NCI-H1930 (cell line): Measurements from ENCODE around the gene DCST1.

Experiments
- DNase-seq, 2 experiments: peaks; one replicate each; lab custom pipeline; 2025; lab: John Stamatoyannopoulos, UW

Gene DCST1

DNA sequence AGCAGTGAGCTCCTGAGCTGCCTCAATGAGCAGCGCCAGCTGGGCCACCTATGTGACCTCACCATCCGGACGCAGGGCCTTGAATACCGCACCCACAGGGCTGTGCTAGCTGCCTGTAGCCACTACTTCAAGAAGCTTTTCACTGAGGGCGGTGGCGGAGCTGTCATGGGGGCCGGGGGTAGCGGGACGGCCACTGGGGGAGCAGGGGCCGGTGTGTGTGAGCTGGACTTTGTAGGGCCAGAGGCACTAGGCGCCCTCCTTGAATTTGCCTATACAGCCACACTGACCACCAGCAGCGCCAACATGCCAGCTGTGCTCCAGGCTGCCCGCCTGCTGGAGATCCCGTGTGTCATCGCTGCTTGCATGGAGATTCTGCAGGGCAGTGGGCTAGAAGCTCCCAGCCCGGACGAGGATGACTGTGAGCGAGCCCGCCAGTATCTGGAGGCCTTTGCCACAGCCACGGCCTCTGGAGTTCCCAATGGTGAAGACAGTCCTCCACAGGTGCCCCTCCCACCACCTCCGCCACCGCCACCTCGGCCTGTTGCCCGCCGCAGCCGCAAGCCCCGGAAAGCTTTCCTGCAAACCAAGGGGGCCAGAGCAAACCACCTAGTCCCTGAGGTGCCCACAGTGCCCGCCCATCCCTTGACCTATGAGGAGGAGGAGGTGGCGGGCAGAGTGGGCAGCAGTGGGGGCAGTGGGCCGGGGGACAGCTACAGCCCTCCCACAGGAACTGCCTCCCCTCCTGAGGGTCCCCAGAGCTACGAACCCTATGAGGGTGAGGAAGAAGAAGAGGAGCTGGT, 18.7 kb upstream of the DCST1 start:
- DNase-seq = no peak

GRCh38 chr1:155015527-155016230, 17.9 kb upstream of the DCST1 start:
- DNase-seq = no peak

GRCh38 chr1:155016231-155016831, 17.3 kb upstream of the DCST1 start:
- no peak for DNase-seq

- peak; percentile 84 to 90 for DNase-seq
Measured at GRCh38 chr1:155017041-155017945, 16.3 kb upstream of the DCST1 start.

DNA sequence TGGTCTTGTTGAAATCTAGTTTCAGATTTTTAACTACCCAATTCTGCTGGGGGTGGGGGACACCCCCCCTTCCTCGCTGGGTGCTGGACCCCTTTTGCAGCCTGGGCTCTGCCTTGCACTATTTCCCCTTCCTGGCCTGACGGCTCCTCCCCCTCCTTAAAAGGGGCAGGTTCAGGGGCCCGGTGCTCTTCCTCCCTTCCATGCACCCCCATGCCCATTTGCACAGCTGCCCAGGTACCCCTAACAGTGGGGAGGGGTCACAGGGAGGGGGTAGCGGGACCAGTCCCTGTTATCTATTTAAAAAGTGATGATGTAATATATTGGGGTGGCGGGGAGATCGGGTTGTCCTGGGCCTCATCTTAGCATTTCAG, 15.7 kb upstream of the DCST1 start:
- no peak for DNase-seq

DNA sequence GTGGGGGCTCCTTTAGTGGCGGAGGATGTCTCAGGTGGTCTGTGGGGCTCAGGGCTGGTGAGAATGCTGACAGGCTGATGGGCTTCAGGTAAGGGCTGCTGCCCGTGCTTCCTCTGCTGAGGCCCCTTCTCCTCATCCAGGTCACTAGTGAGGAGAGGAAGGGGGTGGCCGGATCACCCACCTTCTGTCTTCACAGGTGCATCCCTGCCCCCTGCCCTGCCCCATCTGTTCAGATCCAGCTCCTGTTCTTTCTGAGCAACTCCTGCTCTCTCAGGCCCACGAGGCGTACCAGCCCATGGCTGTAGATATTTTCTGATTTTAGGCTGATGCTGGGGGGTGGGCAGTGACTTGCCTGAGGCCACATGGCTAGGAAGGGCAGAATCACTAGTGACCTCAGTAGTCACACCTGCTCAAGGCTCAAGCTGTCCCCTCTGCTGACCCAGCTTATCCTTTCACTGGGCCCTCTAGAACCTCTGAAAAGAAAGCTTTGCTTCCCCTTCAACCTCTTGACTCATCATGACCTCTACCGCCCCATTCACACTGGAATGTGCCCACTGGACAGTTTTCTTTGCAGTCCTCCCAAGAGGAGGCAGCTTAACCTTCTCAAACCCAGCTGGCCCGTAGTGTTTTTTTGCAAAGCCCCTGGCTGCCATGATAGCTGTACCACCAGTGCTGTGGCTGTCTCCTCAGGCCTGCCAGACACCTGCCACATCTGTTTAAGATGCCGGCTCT, 14.8 kb upstream of the DCST1 start:
- no peak for DNase-seq

- no peak for DNase-seq
Measured at GRCh38 chr1:155019377-155020245, 14.0 kb upstream of the DCST1 start.

DNA sequence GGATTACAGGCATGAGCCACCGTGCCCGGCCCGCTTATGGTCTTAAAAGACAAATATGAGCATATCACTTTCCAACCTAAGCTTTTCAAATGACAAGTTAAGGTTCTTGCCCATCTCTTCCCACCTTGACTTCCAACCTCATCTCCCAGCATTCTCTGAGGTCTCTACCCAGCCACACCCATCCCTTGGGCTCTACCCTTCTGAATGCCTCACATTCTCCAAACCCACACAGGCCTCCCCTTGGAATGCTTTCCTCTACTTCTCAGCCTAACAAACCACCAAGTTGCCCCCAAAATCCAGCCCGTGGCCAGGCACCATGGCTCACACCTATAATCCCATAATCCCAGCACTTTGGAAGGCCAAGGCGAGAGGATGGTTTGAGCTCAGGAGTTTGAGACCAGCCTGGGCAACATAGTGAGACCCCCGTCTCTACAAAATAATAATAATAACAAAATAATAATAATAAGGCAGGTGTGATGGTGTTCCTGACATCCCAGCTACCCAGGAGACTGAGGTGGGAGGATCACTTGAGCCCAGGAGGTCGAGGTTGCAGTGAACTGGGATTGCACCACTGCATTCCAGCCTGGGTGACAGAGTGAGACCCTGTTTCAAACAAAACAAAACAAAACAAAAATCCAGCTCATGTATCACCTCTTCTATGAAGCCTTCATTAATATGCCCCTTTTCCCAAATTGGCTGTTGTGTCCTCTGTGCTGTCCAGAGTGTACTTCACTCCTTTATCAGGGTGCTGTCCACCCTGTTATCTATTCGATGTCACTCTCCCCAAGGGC, 11.3 kb upstream of the DCST1 start:
- DNase-seq = no peak

GRCh38 chr1:155022927-155023236, 10.7 kb upstream of the DCST1 start:
- DNase-seq = no peak

DNA sequence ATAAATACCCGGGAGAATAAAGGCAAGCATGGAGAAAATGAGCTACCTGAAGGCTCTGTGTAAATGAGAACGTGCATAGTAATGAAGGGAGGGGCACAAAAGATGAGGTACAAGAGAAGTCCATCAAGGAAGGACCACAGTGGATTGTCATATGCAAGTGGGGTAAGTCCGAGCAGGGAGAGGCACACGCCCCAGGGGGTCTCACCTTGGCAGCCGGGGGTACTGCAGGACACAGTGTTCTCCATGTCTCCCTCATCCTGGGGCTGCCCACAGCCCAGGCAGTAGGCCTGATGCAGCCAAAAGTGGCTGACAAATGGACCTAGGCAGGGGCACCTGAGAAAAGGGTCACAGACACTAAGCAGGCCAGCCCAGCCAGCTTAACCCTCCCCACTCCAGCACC, 10.0 kb upstream of the DCST1 start:
- no peak for DNase-seq

- no peak for DNase-seq
Measured at GRCh38 chr1:155024315-155024714, 9.3 kb upstream of the DCST1 start.

DNA sequence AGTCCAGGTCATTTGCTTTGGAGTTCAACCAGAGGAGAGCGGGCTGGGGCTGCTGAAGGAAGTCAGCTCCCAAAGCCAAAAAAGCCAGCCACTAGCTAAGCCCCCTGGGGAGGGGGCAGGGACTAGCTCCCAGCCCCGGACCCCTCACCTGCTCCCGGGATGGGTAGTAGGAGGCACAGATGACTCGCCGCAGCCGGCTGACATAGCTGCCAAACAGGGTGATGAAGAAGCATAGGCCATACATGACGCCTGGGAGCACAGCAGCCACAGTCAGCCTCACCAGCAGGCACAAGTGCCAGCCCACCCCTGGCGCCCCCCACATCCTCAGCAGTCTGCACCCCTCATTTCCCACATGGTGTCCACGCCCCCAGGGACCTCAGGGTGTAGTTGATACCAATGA, 7.5 kb upstream of the DCST1 start:
- no peak for DNase-seq

DNA sequence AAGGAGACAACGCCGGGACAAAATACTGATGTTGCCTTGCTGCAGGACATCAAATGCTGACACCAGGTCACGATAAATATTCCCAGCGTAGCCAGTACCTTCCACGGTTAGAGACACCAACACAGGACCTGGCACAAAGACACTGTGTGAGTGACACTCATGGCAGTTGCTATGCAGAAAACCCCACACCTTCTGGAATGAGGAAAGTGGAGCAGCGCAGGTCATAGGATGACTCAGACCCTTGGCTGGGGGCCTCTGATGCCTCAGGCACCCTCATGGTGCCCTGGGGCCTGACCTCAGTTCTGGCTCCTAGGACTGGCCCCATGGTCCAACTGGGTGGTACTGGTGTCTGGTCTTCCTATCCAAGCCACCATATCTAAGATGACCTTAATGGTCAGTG, 7.0 kb upstream of the DCST1 start:
- DNase-seq = no peak

DNA sequence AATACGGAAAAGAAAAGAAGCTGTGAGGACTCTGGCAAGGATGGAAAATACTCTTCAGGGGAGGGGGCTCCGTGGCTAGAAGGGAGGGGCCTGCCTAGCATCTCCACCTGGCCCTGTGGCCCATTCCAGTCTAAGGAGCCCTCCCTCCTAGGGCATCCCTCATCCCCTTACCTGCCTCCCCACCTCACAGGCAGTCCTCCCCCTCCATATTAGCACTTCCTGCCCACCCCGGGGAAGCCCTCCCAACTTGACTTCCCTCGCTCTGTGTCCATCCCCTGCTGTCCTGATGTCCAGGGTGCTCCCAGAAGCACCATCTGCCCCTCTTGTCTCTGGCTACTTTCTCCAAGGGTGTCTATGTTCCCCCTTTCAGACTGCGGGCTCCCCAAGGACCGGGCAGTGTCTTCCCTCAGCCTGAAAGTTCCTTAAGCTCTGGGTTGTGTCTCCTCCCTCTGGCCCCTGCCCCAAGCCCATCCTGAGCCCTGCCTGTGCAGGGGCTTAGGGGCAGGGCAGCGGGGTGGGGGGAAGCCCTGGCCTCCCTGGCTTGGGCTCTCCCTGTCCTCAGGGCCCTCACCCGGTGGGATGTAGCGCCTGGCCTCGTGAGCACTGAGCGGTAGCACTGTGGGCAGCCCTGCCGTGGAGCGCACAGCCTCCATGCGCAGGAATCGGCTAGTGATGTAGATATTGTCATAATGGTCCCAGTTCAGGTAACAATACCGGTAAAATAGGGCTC, 3.9 kb upstream of the DCST1 start:
- no peak for DNase-seq

GRCh38 chr1:155030243-155030795, 3.3 kb upstream of the DCST1 start:
- no peak for DNase-seq

DNA sequence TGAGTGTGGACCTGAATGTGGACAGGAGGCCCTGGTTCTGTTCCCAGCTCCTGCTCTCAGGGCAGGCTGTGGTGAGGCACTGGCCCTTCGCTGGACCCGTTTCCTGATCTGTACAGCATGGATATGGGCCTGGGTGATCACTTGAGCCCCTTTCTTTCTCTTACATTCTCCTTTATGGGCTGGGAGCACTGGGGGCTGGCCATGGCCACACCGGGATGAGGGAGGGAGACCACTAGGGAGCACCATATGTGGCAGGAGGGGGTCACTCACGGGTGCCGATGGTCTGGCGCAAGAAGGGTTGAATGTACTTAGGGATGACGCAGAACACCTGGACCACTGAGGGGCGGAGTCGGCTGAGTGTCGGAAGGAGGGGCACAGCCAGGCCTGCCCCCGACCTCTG, 2.7 kb upstream of the DCST1 start:
- DNase-seq = no peak

DNA sequence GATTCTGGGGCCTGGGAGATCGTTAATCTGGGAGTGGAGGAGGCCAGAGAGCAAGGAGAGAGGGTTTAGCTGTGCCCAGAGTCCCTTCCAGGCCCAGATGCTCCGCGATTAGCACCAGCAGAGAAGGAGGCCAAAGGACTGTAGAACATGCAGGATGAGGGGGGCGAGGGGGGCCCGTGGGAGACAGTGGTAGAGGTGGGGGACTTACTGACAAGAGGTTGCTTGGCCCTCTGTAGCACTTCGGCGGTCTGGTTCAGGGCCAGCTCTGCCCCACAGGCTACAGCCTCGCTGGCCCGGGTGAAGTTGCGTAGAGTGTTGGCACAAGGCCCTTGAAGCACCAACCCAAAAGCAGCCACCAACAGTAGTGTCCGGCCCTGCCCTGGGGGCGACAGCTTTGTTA, 738 bp upstream of the DCST1 start:
- DNase-seq = no peak

DNA sequence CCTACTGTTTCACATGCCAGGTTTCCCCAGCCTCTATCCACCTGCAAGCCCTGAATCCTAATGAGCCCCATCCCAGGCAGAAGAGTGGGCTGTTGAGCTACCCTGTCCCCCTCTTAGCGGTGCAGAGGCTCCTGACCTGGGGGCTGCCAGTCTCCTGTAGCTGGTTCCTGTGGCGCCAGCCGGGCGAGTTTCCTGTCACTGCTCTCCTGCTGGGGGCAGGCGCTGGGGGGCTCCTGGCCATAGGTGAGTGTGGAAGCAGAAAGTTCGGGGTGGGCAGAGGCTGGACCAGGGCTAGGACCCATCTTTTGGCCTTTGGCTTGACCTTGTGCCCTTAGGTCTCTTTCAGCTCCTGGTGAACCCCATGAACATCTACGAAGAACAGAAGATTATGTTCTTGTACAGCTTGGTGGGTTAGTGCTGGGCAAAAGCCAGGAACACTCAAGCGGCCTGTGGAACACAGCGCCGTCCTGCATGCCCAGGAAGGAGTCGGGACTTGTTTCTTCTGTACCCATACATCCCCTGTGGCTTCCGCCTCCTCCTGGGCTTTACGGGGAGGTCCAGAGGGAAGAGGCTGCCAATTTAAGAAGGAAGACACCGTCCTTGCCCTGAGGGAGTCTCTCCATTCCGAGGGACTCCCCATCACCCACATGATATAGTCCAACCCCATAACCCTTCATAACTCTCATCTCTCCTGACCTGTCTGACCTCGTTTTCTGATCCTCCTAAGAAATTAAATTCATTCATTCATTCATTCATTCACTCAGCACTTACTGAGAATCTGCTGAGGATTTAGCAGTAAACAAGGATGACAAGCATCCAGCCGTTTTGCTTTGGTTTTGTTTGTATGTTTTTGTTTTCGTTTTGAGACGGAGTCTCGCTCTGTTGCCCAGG, 939 bp downstream of the DCST1 start:
- DNase-seq = no peak
